Femur (tissue), 1 donor: ENCODE data around the gene CLIP3.
"Not testable (repeated sequence)": the region's sequence is repeated elsewhere in the genome, so short reads cannot be mapped to it uniquely, and the experiment has no call there.

Source experiments
- DNase-seq: peaks from one replicate; pipeline ENCODE4 v3.0.0-alpha.2; 2017

CLIP3 gene

DNA sequence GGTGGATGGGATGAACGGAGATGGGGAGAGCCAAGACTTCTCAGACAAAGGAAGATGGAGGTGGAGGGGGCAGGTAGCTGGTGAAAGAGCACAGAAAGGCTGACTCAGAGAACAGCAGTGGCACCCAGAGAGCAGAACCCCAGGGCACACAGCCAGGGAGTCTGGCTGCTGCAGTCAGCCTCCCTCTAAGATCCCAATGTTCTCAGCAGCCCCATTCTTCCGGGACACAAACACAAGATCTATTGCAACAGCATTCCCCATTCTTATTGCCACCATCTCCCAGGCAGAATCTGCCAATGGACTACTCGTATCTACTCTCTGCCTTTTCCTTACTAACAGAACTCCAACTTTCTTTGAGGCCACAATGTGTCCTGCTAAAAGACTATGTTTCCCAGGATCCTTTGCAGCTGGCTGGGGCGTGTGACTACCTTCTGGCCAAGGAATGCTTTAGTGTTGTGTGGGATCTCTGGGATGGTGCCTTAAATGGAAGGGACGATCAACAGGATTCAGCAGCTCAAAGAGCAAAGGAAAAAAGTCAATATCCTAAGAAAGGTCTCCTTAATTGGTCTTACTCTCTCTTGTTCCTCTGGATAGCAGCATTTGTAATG lies 13.9 kb upstream of the CLIP3 start:
- DNase-seq = no peak

GRCh38 chr19:36043952-36044351 lies 11.3 kb upstream of the CLIP3 start:
- DNase-seq = no peak

DNA sequence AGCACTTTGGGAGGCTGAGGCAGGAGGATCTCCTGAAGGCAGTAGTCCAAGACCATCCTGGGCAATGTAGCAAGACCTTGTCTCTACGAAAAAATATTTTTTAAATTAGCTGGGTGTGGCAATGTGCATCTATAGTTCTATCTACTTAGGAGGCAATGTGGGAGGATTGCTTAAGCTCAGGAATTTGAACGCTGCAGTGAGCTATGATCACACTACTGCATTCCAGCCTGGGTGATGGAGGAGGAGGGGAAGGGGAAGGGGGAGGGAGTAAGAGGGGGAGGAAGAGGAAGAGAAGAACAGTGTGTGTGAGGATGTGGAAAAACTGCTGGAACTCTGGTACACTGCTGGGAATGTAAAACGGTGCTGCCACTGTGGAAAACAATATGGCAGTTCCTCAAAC lies 9.2 kb upstream of the CLIP3 start:
- DNase-seq = no peak

GRCh38 chr19:36041092-36041491 lies 8.4 kb upstream of the CLIP3 start:
- DNase-seq = not testable (repeated sequence)

- no peak for DNase-seq
These were observed 7.8 kb upstream of the CLIP3 start for GRCh38 chr19:36040495-36040894.

DNA sequence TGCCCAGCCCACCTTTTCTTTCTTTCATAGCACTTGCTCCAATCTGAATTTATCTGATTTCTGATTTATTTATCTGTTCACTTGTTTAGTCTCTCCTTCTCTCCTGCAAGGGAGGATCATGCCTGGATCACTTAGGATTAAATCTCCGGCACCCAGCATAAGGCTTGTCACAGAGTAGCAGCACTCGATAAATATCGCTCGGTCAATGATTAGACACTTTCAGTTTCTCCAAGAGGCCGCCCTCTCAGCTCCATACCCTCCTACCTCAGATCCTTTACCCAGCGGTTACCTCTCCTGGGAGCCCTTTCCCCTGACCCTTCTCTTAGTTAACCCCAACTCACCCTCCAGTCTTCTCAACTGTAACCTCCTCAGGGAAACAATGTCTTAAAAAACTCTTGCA lies 1.4 kb downstream of the CLIP3 start:
- no peak for DNase-seq

GRCh38 chr19:36030264-36031148 lies 2.2 kb downstream of the CLIP3 start:
- DNase-seq = no peak

DNA sequence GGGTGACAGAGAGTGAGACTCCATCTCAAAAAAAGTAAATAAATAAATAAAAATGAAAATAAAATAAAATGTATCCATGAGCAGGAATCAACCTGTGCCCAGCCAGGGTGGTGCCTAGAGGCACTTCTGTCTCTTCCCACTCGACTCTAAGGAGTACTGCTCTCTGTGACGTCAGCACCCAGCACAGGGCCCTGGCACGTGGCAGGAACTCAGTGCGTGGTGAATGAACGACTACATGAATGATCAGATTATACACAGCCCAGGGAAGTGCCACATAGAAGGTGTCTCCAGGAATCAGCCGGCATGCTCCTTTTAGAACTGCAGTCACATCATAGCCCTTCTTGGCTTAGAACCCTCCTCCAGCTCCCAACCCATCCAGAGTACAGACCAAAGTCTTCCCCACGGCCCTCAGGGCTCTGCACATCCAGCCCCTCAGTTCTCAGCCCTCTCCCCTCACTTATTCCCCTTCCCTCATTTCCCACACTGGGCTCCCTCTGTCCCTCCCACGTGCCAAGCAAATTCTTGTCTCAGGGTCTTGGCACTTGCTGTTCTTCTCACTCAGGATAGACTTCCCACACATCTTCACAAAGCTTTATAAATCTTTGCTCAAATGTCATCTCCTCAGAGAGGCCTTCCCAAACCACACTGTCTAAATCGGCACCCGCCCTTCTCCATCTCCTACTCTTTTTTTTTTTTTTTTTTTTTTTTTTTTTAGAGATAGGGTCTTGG lies 4.2 kb downstream of the CLIP3 start:
- DNase-seq = no peak

DNA sequence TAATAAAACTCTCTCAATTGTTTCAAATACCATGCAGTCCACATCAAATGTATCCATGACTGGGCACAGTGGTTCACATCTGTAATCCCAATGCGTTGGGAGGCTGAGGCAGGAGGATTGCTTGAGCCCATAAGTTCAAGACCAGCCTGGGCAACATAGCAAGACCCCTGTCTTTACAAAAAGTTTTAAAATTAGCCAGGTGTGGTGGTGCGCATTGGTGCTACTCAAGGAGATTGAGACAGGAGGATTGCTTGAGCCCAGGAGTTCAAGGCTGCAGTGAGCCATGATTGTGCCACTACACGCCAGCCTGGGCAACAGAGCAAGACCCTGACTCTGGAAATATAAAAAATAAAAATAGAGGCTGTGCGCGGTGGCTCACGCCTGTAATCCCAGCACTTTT lies 5.0 kb downstream of the CLIP3 start:
- DNase-seq = no peak

GRCh38 chr19:36026091-36026876 lies 6.4 kb downstream of the CLIP3 start:
- no peak for DNase-seq

- DNase-seq = no peak
These were observed 7.1 kb downstream of the CLIP3 start for GRCh38 chr19:36025541-36025940.

- DNase-seq = no peak
These were observed 9.2 kb downstream of the CLIP3 start for GRCh38 chr19:36023432-36023831.

DNA sequence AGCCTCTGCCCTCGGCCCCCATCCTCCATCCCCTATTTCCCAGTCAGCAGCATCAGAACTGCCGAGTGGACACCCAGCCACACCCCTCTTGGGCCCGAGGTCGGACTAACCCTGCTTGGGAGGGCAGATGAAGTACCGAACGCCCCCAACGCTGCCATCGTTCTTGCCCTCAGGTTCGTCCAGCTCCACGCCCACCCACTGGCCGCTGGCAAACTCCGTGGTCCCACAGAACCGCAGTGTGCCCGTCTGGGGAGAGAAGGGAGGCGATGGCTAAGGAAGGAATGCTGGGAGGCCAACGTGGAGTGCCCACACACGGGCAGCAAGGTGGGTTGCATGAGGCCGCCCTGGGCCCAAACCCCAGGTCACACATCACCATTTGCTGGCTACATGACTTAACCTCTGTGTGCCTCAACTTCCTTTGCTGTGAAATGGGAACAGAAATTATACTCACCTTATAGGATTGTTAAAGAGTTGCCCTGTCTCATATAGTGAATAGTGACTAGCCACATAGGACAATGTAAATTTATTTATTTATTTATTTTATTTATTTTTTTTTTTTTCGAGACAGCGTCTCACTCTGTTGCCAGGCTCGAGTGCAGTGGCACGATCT lies 13.5 kb downstream of the CLIP3 start:
- DNase-seq = no peak

- DNase-seq = peak; percentile 100
These were observed 18.4 kb downstream of the CLIP3 start, which contains the start of gene ALKBH6 for GRCh38 chr19:36014012-36014924. Gene ALKBH6 (minus strand): TSS chr19:36014213. CDS start chr19:36013397, 816 bp downstream.

- DNase-seq = no peak
These were observed 19.2 kb downstream of the CLIP3 start for GRCh38 chr19:36013280-36014011.

- DNase-seq = no peak
These were observed 22.3 kb downstream of the CLIP3 start for GRCh38 chr19:36010402-36010801.

DNA sequence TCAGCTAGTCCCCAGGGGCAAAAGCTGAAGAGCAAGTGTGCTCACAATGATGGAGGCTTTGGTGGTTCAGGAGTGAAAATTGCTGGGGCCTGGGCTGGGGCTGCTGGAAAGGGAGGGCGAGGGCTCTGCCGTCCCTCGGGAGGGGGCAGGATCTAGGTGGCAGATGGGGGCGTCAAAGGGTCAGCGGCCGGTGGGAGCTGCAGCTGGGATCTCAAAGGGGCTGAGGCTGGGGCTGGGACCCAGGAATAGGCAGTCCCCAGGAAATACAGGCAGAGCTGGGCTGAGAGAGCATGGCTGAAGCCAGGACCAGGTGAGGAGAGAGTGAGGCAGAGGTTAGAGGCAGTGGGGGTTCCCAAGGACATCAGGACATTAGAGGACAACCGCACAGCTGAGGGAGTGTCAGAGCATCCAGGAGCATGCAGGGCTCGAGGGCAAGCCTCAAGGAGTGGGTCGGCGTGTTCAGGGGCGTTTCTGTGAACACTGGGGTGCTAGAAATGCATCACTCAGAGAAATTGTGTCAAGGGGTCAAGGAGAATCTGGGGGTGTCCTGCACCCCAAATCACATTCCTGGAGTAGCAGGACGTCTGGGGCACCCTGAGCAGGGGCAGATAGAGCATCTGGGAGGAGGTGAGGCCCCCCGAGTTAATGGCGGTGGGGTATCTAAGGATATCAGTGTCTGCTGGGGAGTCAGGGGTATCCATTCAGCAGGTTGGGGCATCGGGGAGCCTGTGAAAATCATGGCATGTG lies 22.9 kb downstream of the CLIP3 start:
- DNase-seq = no peak

GRCh38 chr19:36009220-36009619 lies 23.5 kb downstream of the CLIP3 start:
- peak; percentile 73 for DNase-seq

DNA sequence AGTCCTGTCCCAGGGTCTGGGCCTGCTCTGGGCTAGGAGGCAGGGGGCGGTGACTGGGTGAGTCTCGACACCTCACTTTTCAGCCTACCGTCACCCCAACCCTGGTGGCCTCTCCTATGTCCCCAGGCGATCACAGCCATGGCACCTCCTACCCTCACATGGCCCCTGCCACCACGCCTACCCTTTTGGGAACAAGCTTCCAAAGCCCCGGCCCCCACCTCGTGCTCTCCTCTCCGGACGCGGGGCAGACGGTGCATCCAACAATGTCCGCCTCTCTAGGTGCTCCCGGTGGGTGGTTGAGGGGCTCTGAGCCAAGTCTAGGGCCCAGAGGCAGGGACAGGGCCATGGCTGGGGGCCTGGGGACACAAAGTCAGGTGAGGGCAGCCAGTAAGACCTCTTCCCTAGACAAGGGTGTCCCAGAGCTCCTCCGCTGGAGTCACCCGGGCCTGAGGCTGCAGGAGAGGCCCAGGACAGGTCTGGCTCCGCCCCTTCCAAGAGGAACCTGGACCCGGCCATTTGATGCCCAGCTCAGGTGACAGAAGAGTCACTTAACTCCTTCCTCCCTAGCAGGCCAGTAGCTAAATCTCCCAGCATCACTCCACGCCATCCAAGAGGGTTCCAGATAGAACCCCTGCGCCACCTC lies 24.2 kb downstream of the CLIP3 start, which contains the start of gene SYNE4:
Gene SYNE4 (minus strand): TSS at position 478 of the 643 bp plus-strand sequence. CDS start 132 bp downstream, at position 346.
- no peak for DNase-seq
